ENCODE measurements around the gene TUFT1.

TUFT1 gene

GRCh38 chr1:151581921-151582320, 41.8 kb downstream of the TUFT1 start:
- DNase-seq (ENCODE audit: low read depth), result no peak
- H3K4me3 ChIP-seq (ENCODE audit: low read depth, low read length), result no peak overlapping the region
- no peak for TF ChIP-seq CTCF (IDR thresholded peaks at IDR 0.05; ENCODE audit: insufficient read depth, low read depth, low read length, missing control alignments)

- H3K4me3 ChIP-seq (ENCODE audit: low read depth, low read length), result no peak overlapping the region
- DNase-seq (ENCODE audit: low read depth), result no peak
- no peak for TF ChIP-seq CTCF (IDR thresholded peaks at IDR 0.05; ENCODE audit: insufficient read depth, low read depth, low read length, missing control alignments)
These were observed 43.7 kb downstream of the TUFT1 start for GRCh38 chr1:151583796-151584195.

- no peak overlapping the region for H3K4me3 ChIP-seq (ENCODE audit: low read depth, low read length)
- no peak for TF ChIP-seq CTCF (IDR thresholded peaks at IDR 0.05; ENCODE audit: insufficient read depth, low read depth, low read length, missing control alignments)
- no peak for DNase-seq (ENCODE audit: low read depth)
These were observed 44.2 kb downstream of the TUFT1 start for GRCh38 chr1:151584278-151584677.

GRCh38 chr1:151584780-151585179, 44.7 kb downstream of the TUFT1 start:
- H3K4me3 ChIP-seq (ENCODE audit: low read depth, low read length), result no peak overlapping the region
- TF ChIP-seq CTCF (IDR thresholded peaks at IDR 0.05; ENCODE audit: insufficient read depth, low read depth, low read length, missing control alignments), result no peak
- no peak for DNase-seq (ENCODE audit: low read depth)

- TF ChIP-seq CTCF (IDR thresholded peaks at IDR 0.05; ENCODE audit: insufficient read depth, low read depth, low read length, missing control alignments), result no peak
- peak; percentile 56 for DNase-seq (ENCODE audit: low read depth)
These were observed 45.5 kb downstream of the TUFT1 start for GRCh38 chr1:151585622-151586021.

GRCh38 chr1:151590961-151591360, 50.9 kb downstream of the TUFT1 start:
- no peak overlapping the region for H3K4me3 ChIP-seq (ENCODE audit: low read depth, low read length)
- no peak for TF ChIP-seq CTCF (IDR thresholded peaks at IDR 0.05; ENCODE audit: insufficient read depth, low read depth, low read length, missing control alignments)
- DNase-seq (ENCODE audit: low read depth), result no peak

More at GRCh38 chr1:151585622-151586021, 45.5 kb downstream of the TUFT1 start:
- no peak overlapping the region for H3K4me3 ChIP-seq (ENCODE audit: low read depth, low read length)

- no peak for TF ChIP-seq CTCF (IDR thresholded peaks at IDR 0.05; ENCODE audit: insufficient read depth, low read depth, low read length, missing control alignments)
- DNase-seq (ENCODE audit: low read depth), result no peak
- H3K4me3 ChIP-seq (ENCODE audit: low read depth, low read length), result no peak overlapping the region
These were observed 53.6 kb downstream of the TUFT1 start for GRCh38 chr1:151593730-151594129.

All from GM12865 (cell line).